Measurements from ENCODE around the gene SOS1. TPM values are rescaled to one million over a fixed set of nuclear protein-coding genes. Genes with fewer than 3 reads are reported as not detected.

The SOS1 gene
- total and polyA plus RNA-seq, 2 of the 13 experiments (the other 11 are each of a cell fraction or from before 2014, with no cell fraction given), result 20.8 to 60.4 TPM

DNA sequence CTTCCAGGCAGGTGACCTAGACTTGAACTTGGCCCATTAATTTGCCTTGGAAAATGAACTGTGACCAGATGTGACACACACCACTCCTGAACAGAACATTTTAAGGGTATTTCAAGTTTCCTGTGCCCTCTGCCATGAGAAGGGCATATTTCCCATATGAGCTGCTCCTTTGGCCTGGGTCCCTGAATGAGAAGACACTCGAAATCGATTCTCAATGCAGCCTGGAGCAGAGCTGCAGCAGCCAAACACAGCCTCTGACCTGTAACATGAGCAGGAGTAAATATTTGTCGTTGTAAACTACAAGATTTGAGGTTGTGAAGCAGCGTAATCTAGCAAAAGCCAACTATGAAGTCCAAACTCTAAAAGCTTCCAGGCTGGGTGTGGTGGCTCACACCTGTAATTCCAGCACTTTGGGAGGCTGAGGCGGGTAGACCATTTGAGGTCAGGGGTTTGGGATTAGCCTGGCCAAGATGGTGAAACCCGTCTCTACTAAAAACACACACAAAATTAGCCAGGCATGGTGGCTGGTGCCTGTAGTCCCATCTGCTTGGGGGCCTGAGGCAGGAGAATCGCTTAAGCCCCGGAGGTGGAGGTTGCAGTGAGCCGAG is 30.1 kb upstream of the SOS1 start (continued):
- TF ChIP-seq, protein P1, sequence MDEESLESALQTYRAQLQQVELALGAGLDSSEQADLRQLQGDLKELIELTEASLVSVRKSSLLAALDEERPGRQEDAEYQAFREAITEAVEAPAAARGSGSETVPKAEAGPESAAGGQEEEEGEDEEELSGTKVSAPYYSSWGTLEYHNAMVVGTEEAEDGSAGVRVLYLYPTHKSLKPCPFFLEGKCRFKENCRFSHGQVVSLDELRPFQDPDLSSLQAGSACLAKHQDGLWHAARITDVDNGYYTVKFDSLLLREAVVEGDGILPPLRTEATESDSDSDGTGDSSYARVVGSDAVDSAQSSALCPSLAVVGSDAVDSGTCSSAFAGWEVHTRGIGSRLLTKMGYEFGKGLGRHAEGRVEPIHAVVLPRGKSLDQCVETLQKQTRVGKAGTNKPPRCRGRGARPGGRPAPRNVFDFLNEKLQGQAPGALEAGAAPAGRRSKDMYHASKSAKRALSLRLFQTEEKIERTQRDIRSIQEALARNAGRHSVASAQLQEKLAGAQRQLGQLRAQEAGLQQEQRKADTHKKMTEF (CRISPR knock-in tag; IDR thresholded peaks at IDR 0.05), result peak; percentile 87
- TF ChIP-seq ZNF460 (CRISPR knock-in tag; IDR thresholded peaks at IDR 0.05; ENCODE audit: borderline replicate concordance) (peak; percentile 100), ZNF598 (CRISPR knock-in tag; IDR thresholded peaks at IDR 0.05; ENCODE audit: borderline replicate concordance) (peak; percentile 58; the same call in 1 of the 2 replicates), HMG20B (CRISPR knock-in tag; conservative IDR thresholded peaks at IDR 0.05) (0 out of 2 replicates have a peak, but pooled peaks have one; percentile 49), FOSL2 (CRISPR knock-in tag; IDR thresholded peaks at IDR 0.05) (peak; percentile 74), ZNF292 (CRISPR knock-in tag; IDR thresholded peaks at IDR 0.05; ENCODE audit: borderline replicate concordance, low read depth) (peak; percentile 93; the same call in 1 of the 2 replicates), ZBTB7A (CRISPR knock-in tag; IDR thresholded peaks at IDR 0.05) (peak; percentile 64; the same call in 1 of the 2 replicates), ELF1 (CRISPR knock-in tag; IDR thresholded peaks at IDR 0.05) (0 out of 2 replicates have a peak, but pooled peaks have one; percentile 29), ZNF605 (CRISPR knock-in tag; IDR thresholded peaks at IDR 0.05) (peak; percentile 83), SUZ12 (IDR thresholded peaks at IDR 0.05; ENCODE audit: low read depth, low read length) (no peak), SOX6 (IDR thresholded peaks at IDR 0.05) (no peak), SOX6 (CRISPR knock-in tag; IDR thresholded peaks at IDR 0.05) (peak; percentile 96), NR2C2 (CRISPR knock-in tag; IDR thresholded peaks at IDR 0.05; ENCODE audit: borderline replicate concordance) (peak; percentile 63; the same call in 1 of the 2 replicates), MED1 (CRISPR knock-in tag; IDR thresholded peaks at IDR 0.05) (peak; percentile 91), TCF7 (IDR thresholded peaks at IDR 0.05; ENCODE audit: low read depth) (peak; percentile 33; the same call in 1 of the 2 replicates), ZNF562 (CRISPR knock-in tag; IDR thresholded peaks at IDR 0.05; ENCODE audit: borderline replicate concordance) (no peak), NR2F6 (IDR thresholded peaks at IDR 0.05) (peak; percentile 88), NR2F6 (CRISPR knock-in tag; IDR thresholded peaks at IDR 0.05) (peak; percentile 90), MIER2 (CRISPR knock-in tag; IDR thresholded peaks at IDR 0.05) (0 out of 2 replicates have a peak, but pooled peaks have one; percentile 50)
- TF ChIP-seq, protein P2, sequence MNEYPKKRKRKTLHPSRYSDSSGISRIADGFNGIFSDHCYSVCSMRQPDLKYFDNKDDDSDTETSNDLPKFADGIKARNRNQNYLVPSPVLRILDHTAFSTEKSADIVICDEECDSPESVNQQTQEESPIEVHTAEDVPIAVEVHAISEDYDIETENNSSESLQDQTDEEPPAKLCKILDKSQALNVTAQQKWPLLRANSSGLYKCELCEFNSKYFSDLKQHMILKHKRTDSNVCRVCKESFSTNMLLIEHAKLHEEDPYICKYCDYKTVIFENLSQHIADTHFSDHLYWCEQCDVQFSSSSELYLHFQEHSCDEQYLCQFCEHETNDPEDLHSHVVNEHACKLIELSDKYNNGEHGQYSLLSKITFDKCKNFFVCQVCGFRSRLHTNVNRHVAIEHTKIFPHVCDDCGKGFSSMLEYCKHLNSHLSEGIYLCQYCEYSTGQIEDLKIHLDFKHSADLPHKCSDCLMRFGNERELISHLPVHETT (CRISPR knock-in tag; conservative IDR thresholded peaks at IDR 0.05), result no peak
- TF ChIP-seq, protein P3, sequence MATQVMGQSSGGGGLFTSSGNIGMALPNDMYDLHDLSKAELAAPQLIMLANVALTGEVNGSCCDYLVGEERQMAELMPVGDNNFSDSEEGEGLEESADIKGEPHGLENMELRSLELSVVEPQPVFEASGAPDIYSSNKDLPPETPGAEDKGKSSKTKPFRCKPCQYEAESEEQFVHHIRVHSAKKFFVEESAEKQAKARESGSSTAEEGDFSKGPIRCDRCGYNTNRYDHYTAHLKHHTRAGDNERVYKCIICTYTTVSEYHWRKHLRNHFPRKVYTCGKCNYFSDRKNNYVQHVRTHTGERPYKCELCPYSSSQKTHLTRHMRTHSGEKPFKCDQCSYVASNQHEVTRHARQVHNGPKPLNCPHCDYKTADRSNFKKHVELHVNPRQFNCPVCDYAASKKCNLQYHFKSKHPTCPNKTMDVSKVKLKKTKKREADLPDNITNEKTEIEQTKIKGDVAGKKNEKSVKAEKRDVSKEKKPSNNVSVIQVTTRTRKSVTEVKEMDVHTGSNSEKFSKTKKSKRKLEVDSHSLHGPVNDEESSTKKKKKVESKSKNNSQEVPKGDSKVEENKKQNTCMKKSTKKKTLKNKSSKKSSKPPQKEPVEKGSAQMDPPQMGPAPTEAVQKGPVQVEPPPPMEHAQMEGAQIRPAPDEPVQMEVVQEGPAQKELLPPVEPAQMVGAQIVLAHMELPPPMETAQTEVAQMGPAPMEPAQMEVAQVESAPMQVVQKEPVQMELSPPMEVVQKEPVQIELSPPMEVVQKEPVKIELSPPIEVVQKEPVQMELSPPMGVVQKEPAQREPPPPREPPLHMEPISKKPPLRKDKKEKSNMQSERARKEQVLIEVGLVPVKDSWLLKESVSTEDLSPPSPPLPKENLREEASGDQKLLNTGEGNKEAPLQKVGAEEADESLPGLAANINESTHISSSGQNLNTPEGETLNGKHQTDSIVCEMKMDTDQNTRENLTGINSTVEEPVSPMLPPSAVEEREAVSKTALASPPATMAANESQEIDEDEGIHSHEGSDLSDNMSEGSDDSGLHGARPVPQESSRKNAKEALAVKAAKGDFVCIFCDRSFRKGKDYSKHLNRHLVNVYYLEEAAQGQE (IDR thresholded peaks at IDR 0.05; ENCODE audit: borderline replicate concordance in 1 of 2, low read depth in 1 of 2, low read length in 2 of 2), result peak in 1 of 2 experiments; percentile 67; a peak in 2 of 4 replicates
- TF ChIP-seq, protein P4, sequence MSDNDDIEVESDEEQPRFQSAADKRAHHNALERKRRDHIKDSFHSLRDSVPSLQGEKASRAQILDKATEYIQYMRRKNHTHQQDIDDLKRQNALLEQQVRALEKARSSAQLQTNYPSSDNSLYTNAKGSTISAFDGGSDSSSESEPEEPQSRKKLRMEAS (IDR thresholded peaks at IDR 0.05), result peak; percentile 55; the same call in 1 of the 2 replicates

Measured in HepG2 (cell line).